Raji (cell line): ENCODE measurements around the gene TTYH2.

Source experiments
- POLR2A ChIP-seq: IDR thresholded peaks from 2 replicates; pipeline ENCODE4 v1.6.1; 2011; ENCODE audit warnings: low read depth, low read length, control low read depth; ENCODE audit not compliant: insufficient read depth

Gene TTYH2

GRCh38 chr17:74219576-74220133 lies 6.3 kb downstream of the TTYH2 start:
- TF ChIP-seq POLR2A, result no peak

GRCh38 chr17:74220219-74220618 lies 6.8 kb downstream of the TTYH2 start:
- no peak for TF ChIP-seq POLR2A

- TF ChIP-seq POLR2A, result no peak
These were observed 7.8 kb downstream of the TTYH2 start for GRCh38 chr17:74220946-74221818.

- no peak for TF ChIP-seq POLR2A
These were observed 9.0 kb downstream of the TTYH2 start for GRCh38 chr17:74222399-74222798.

DNA sequence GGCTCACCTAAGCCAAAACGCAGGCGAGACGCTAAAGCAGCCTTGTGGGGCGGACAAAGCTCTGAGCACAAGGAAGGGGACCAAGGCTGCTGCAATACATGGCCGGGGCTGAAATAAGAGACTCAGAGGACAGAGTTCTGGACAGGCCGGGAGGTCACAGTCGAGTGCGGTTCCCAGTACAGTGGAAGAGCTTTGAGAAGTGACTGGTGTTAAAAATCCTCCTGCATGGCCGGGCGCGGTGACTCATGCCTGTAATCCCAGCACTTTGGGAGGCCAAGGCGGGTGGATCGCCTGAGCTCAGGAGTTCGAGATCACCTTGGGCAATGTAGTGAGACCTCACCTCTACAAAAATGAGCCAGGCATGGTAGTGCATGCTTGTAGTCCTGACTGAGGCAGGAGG lies 10.5 kb downstream of the TTYH2 start:
- TF ChIP-seq POLR2A, result no peak

DNA sequence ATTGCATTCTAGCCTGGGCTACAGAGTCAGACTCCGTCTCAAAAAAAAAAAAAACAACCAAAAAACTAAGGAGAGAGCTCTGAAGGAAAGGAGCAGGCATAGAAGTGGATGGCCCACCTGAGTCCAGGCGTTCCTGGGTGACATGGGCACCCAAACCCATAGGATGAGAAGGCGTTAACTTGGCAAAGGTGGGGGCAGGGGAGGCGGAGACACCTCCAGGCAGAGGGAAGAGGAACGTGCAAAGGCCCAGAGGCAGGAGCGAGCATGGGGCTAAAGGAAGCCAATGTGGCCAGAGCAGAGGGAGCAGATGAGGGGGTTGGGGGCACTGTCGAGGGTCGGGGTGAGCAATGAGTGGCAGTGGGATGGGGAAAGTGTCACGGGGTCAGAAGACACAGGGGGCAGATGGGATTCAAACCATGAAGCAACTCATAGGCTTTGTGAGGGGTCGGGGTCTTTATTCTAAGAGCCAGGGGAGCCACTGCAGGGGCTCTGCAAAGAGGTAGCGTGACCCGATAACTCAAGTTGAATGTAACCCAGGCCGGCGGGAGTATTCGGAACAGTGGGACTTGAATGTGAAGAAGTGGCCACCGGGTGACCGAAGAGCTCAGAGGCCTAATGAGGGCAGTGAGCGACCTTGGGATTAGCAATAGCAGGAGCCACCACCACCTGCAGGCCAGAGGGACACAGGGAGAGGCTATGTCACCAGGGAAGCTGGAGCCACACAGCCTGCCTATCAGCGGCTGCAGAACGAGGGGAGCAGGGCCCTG lies 11.8 kb downstream of the TTYH2 start:
- TF ChIP-seq POLR2A, result no peak

DNA sequence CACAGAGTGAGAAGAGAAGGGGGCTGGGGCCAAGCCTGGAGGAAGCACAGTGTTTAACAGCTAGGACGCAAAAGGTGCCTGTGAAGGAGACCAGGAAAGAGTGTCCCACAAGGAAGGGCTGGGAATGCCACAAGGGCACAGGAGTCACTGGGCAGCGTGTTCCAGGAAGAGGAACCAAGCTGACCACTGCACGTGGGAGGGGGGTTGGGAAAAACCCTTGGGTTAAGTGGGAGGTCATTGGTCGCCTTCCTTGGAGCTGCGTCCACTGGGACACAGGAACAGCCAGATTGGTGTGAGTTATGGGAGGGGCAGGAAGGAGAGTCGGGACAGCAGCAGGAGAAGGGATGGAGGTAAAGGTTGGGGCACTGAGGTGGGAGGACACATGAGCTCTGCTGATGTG lies 12.9 kb downstream of the TTYH2 start:
- TF ChIP-seq POLR2A, result no peak

DNA sequence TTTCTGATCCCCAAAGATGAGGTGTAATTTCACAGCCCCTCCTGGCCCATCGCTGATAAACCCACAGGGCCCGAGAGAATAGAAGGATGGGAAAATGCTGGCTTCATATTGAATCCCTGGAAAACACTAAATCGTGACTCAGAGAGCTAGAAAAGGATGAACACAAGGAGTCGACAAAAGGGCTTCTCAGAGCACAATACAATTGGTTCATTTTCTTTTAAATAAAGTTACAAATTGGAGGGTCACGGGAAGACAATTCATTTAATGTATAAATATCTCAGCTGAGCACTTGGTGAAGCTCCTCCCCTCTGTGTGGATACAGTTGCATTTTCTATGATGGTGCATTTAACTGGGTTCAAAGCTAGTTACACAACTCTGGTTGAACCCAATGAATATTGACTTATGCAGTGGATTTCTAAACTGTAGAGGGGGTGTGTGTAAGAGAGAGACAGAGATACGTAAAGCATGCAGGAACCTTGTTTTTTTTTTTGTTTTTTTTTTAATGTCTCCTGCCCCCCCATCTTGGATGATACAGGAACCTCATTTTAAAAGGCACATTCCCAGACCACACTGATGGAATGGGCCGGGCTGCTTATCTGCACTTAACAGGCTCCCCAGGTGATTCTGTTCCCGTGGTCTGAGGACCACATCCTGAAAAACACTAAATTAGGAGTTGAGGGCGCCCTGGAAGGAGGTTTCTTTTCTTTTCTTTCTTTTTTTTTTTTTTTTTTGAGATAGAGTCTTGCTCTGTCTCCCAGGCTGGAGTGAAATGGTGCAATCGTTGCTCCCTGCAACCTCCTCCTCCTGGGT lies 14.1 kb downstream of the TTYH2 start:
- TF ChIP-seq POLR2A, result no peak

DNA sequence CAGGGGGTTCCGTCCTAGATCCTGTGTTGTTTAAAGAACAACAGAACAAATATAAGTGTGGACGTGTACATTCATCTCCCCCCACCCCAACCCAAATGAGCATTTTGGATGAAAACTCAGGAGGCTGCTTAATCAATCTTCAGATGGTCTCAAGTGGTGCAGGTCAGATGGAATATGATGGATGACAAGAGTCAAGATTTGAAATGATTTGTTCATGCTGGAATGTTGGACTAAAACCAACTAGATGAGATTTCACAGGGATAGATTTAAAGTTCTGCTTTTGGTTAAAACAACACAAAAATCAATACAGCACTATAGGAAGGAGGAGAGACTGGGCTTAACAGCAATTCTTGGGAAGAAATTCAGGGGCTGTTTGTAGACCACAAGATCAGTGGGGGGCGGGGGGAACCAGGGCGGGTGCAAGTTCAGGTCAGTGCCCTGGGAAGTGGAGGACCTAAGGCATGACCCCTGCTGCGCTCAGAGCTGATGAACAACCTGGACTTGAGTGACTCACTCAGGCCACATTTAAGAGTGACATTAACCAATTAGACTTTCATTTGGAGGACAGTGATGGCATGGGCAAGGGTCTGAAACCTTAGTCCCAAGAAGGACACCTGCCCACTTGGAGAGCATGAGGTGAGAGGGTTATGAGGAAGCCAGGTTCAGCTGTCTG lies 15.1 kb downstream of the TTYH2 start:
- no peak for TF ChIP-seq POLR2A

GRCh38 chr17:74230896-74231295 lies 17.5 kb downstream of the TTYH2 start:
- TF ChIP-seq POLR2A, result no peak

DNA sequence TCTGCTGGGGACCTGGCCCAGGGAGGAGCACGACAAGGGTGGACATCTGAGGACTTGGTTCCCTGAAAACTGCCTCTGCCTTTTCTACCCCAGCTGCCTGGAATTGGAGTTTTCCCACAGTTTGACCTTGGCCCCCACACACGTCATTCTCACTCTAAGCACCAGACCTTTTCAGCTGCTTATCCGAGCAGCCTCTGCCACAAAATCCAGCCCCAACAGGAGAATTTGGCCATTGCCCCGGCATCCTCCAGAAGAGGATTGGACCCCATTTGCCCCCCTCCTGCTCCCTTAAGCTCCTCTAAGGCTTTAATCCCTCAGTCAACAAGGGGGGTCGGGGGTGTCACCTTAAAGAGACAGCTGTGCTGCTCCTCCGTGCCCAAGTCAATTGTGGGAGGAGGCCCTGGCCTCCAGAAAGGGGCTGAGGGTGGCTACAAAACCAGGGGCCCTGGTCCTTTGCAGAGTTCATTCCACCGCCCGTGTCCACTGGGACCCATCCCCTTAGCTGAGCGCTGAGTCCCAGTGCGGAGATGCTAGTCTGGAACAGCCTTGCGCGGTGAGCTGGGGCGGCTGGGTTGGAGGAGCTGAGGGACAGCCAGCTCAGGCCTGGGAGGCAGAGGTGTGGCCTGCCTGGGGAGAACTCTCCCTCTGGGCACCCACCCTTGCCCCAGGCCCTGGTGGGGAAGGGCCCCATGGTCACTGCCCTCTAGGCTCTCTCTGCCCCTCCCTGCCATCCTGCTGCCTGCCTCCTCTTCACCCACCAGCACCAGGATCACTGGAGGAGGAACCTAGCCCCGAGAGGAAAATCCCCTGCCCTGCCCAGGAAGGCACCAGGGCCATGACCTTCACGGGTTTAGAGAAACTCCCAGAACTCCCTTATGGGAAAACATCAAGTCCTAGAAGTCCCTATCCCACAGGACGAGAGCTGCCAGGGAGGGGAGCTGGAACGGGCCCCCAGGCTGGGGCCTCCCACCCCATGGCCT lies 18.8 kb downstream of the TTYH2 start:
- TF ChIP-seq POLR2A, result no peak

DNA sequence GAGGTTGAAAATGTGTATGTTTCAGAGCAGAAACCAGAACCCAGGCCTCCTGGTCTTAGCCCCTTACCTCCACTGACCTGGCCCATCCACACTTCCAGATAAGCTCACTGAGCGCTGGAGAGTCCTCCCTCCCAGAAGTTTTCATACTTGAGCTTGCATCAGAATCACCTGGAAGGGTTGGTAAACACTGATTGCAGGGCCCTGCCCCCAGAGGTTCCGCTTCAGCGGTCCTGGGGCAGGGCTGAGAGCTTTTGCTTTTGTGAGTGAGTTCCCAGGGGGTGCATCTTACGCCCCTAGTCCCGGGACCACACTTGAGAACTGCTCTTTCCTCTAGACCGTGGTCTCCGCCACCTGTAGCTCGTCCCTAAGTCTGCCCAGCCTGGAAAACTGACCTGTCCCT lies 20.6 kb downstream of the TTYH2 start:
- no peak for TF ChIP-seq POLR2A

- TF ChIP-seq POLR2A, result no peak
These were observed 21.1 kb downstream of the TTYH2 start for GRCh38 chr17:74234486-74234885.

- TF ChIP-seq POLR2A, result no peak
These were observed 21.7 kb downstream of the TTYH2 start for GRCh38 chr17:74235040-74235581.

GRCh38 chr17:74235911-74236371 lies 22.6 kb downstream of the TTYH2 start:
- TF ChIP-seq POLR2A, result no peak
